Left lung (tissue), 10 donors: ENCODE results near the gene TTLL10. TPM values are rescaled to one million over a fixed set of nuclear protein-coding genes. Genes with fewer than 3 reads are reported as not detected.

Source experiments
- ATAC-seq: fragments of 200-7000 bp; cut with Tn5 transposase; one replicate; pipeline ENCODE4 v1.9.1; 2020; ENCODE audit warnings: moderate library complexity
- DNase-seq, 4 donors: peaks; one replicate each; pipeline ENCODE4 v3.0.0-alpha.2; 2013 to 2020
- H3K27ac ChIP-seq, 2 donors: fragments of 200-600 bp; sonication (generic) in 1 of 2; one replicate each; pipeline versions ENCODE4 v1.5.0 to v1.8.0; 2020 to 2021
- H3K27me3 ChIP-seq, 2 donors: fragments of 200-600 bp; sonication (generic) in 1 of 2; one replicate each; pipeline versions ENCODE4 v1.5.0 to v1.8.0; 2020 to 2021
- H3K36me3 ChIP-seq, 2 donors: fragments of 200-600 bp; sonication (generic) in 1 of 2; one replicate each; pipeline versions ENCODE4 v1.5.0 to v1.8.0; 2020 to 2021
- H3K4me1 ChIP-seq, 2 donors: fragments of 200-600 bp; one replicate each; pipeline ENCODE4 v1.8.0; 2021
- H3K4me3 ChIP-seq, 2 donors: fragments of 200-600 bp; sonication (generic) in 1 of 2; one replicate each; pipeline versions ENCODE4 v1.5.0 to v1.8.0; 2020 to 2021; ENCODE audit warnings: mild to moderate bottlenecking in 1 of 2
- H3K9me3 ChIP-seq, 2 donors: fragments of 200-600 bp; sonication (generic) in 1 of 2; one replicate each; pipeline versions ENCODE4 v1.5.0 to v1.8.0; 2020 to 2021
- CTCF ChIP-seq, 2 donors: fragments of 200-600 bp; sonication (generic) in 1 of 2; IDR thresholded peaks; one replicate each; pipeline versions ENCODE4 v1.5.0 to v1.8.0; 2021; ENCODE audit warnings: antibody characterized with exemption in 2 of 2
- intact Hi-C, 2 donors: fragments of 100-400 bp; cut with DNase I; formaldehyde crosslinking; loops; one replicate each; pipeline versions ENCODE4 v1.11.2 to v1.14.2; 2022
- polyA plus RNA-seq, 6 donors: library from polyadenylated mRNA; unstranded; fragments of 120-200 nt; gene quantifications; one replicate each; pipeline ENCODE4 v1.2.1, GENCODE V29; 2013; ENCODE audit not compliant: insufficient read length in 6 of 6
- total RNA-seq, 2 donors: library from RNA; stranded (reverse); fragmentation: NEBNext Ultra II Directional; extraction: Animal tissue kit (Norgen Biotek cat#: 25700); gene quantifications; one replicate each; pipeline ENCODE4 v1.2.1, GENCODE V29; 2021
- donor health status: DM: no; HTN: yes; CAD: no.
- donor health status: DM: no; HTN: no; CAD: no.

Gene TTLL10
- total and polyA plus RNA-seq, 8 donors: 0.17 to 4.6 (median 1.7) TPM

- H3K4me3 ChIP-seq: no peak overlapping the region
- intact Hi-C loops: no loop called here
- no peaks in the 10 kb centered on the region for H3K9me3 ChIP-seq
- H3K27ac ChIP-seq: no peak overlapping the region
- H3K4me1 ChIP-seq: no peaks in the 10 kb centered on the region
- H3K27me3 ChIP-seq: peaks cover 26 to 98% of the 10 kb centered on the region in 2 donors
- ATAC-seq (no peak), DNase-seq (peak in 1 of 4 donors; percentile 74)
- H3K36me3 ChIP-seq: no peaks in the 10 kb centered on the region
- TF ChIP-seq CTCF (IDR thresholded peaks at IDR 0.05): no peak
Measured at GRCh38 chr1:1169429-1170214, 4.1 kb upstream of the TTLL10 start.

- Histone ChIP-seq H3K4me3 (no peak overlapping the region), H3K36me3 (no peaks in the 10 kb centered on the region), H3K9me3 (no peaks in the 10 kb centered on the region), H3K27ac (no peak overlapping the region), H3K4me1 (no peaks in the 10 kb centered on the region), H3K27me3 (peaks cover 24 to 99% of the 10 kb centered on the region in 2 donors)
- TF ChIP-seq CTCF (IDR thresholded peaks at IDR 0.05): no peak
- intact Hi-C loops: no loop called here
- ATAC-seq (no peak), DNase-seq (peak in 1 of 4 donors; percentile 68)
Measured at GRCh38 chr1:1170215-1171091, 3.2 kb upstream of the TTLL10 start.

- no peaks in the 10 kb centered on the region for H3K36me3 ChIP-seq
- peaks cover 25 to 96% of the 10 kb centered on the region in 2 donors for H3K27me3 ChIP-seq
- DNase-seq (peak in 1 of 4 donors; percentile 51), ATAC-seq (no peak)
- no peaks in the 10 kb centered on the region for H3K9me3 ChIP-seq
- intact Hi-C loops: no loop called here
- no peaks in the 10 kb centered on the region for H3K4me1 ChIP-seq
- H3K4me3 ChIP-seq: no peak overlapping the region
- no peak overlapping the region for H3K27ac ChIP-seq
- TF ChIP-seq CTCF (IDR thresholded peaks at IDR 0.05): no peak
Measured at GRCh38 chr1:1171161-1171545, 2.5 kb upstream of the TTLL10 start.

- no peaks in the 10 kb centered on the region for H3K9me3 ChIP-seq
- intact Hi-C loops: no loop called here
- H3K36me3 ChIP-seq: no peaks in the 10 kb centered on the region
- peak in 1 of 4 donors; percentile 70 for DNase-seq
- H3K4me3 ChIP-seq: no peak overlapping the region
- H3K4me1 ChIP-seq: no peaks in the 10 kb centered on the region
- no peak for TF ChIP-seq CTCF (IDR thresholded peaks at IDR 0.05)
- peaks cover 31 to 96% of the 10 kb centered on the region in 2 donors for H3K27me3 ChIP-seq
- H3K27ac ChIP-seq: no peak overlapping the region
- ATAC-seq: no peak
Measured at GRCh38 chr1:1171546-1172340, 1.9 kb upstream of the TTLL10 start.
